Activated gamma-delta T cell treated with anti-CD3 and anti-CD28 coated beads, Interleukin-2, amount 50 U/mL, for 16 hours (primary cell): ENCODE data around the gene MYBPHL.
"Not testable (repeated sequence)": the region's sequence is repeated elsewhere in the genome, so short reads cannot be mapped to it uniquely, and the experiment has no call there.

Experiments
- DNase-seq: peaks from one replicate; pipeline ENCODE4 v3.0.0-alpha.2; 2020; ENCODE audit warnings: low read depth

The MYBPHL gene

GRCh38 chr1:109307274-109308021, 637 bp upstream of the MYBPHL start:
- no peak for DNase-seq

GRCh38 chr1:109305991-109306390, 820 bp downstream of the MYBPHL start:
- not testable (repeated sequence) for DNase-seq

GRCh38 chr1:109304226-109304920, 2.4 kb downstream of the MYBPHL start:
- DNase-seq = no peak

- no peak for DNase-seq
Measured at GRCh38 chr1:109301874-109302273, 4.9 kb downstream of the MYBPHL start.

GRCh38 chr1:109300650-109301151, 6.1 kb downstream of the MYBPHL start:
- DNase-seq = no peak

GRCh38 chr1:109299558-109300343, 7.1 kb downstream of the MYBPHL start:
- no peak for DNase-seq

- DNase-seq = no peak
Measured at GRCh38 chr1:109298666-109299557, 7.9 kb downstream of the MYBPHL start.

GRCh38 chr1:109296782-109297181, 10.0 kb downstream of the MYBPHL start:
- no peak for DNase-seq

- DNase-seq = no peak
Measured at GRCh38 chr1:109295712-109296415, 10.9 kb downstream of the MYBPHL start.

GRCh38 chr1:109294481-109294880, 12.3 kb downstream of the MYBPHL start:
- no peak for DNase-seq

GRCh38 chr1:109293026-109293425, 13.8 kb downstream of the MYBPHL start:
- no peak for DNase-seq

GRCh38 chr1:109292364-109292763, 14.4 kb downstream of the MYBPHL start:
- no peak for DNase-seq

- no peak for DNase-seq
Measured at GRCh38 chr1:109290998-109291397, 15.8 kb downstream of the MYBPHL start.

- DNase-seq = no peak
Measured at GRCh38 chr1:109290137-109290536, 16.7 kb downstream of the MYBPHL start.

- DNase-seq = not testable (repeated sequence)
Measured at GRCh38 chr1:109286762-109287161, 20.0 kb downstream of the MYBPHL start.

- no peak for DNase-seq
Measured at GRCh38 chr1:109283748-109284600, 22.8 kb downstream of the MYBPHL start.

GRCh38 chr1:109282952-109283747, 23.7 kb downstream of the MYBPHL start, which contains the start of gene PSRC1:
PSRC1 (minus strand) TSS chr1:109283145.
- DNase-seq = peak; percentile 84

GRCh38 chr1:109282497-109282951, 24.3 kb downstream of the MYBPHL start:
- DNase-seq = no peak
